VCaP (cell line): ENCODE results near the gene PACSIN1.

ENCODE experiments used
- H3K27ac ChIP-seq: fragments of 450-650 bp; 2 replicates; pipeline ENCODE4 v1.5.1; 2017
- CTCF ChIP-seq: fragments of 450-650 bp; conservative IDR thresholded peaks from 2 replicates; pipeline ENCODE4 v1.5.1; 2017; ENCODE audit warnings: mild to moderate bottlenecking, moderate library complexity

PACSIN1 gene

DNA sequence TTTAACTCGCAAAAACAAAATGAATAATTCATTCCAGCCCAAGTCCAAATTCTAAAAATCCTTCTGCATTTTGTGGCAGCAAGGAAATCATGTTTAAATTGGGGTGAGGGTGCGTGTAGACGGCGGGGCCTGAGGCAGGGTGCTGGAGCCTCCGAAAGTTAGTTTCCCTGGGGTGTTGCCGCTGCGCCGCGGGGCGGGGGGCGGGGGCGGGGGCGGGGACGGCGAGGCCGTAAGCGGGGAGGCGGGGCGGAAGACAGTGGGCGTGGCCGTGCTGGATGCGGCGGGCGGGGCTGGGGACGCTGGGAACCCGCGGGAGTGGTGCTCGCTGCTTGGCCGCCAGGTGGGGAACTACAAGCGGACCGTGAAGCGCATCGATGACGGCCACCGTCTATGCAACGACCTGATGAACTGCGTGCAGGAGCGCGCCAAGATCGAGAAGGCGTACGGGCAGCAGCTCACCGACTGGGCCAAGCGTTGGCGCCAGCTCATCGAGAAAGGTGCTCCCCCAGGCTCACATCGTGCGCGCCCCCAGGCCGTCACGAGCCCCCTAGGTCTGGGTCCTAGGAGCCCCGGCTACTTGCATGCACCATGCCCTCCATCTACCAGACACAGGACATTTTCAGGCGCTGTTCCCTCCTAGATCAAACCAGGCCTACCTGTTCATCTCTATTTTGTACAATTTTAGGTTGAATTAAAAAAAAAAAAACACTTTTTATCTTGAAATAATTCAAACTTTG lies 61.3 kb downstream of the PACSIN1 start:
- peak overlapping the region; percentile 100 for H3K27ac ChIP-seq
- TF ChIP-seq CTCF: peak; percentile 95

GRCh38 chr6:34527751-34528670 lies 62.1 kb downstream of the PACSIN1 start:
- no peak for TF ChIP-seq CTCF
- peak overlapping the region; percentile 100 for H3K27ac ChIP-seq

DNA sequence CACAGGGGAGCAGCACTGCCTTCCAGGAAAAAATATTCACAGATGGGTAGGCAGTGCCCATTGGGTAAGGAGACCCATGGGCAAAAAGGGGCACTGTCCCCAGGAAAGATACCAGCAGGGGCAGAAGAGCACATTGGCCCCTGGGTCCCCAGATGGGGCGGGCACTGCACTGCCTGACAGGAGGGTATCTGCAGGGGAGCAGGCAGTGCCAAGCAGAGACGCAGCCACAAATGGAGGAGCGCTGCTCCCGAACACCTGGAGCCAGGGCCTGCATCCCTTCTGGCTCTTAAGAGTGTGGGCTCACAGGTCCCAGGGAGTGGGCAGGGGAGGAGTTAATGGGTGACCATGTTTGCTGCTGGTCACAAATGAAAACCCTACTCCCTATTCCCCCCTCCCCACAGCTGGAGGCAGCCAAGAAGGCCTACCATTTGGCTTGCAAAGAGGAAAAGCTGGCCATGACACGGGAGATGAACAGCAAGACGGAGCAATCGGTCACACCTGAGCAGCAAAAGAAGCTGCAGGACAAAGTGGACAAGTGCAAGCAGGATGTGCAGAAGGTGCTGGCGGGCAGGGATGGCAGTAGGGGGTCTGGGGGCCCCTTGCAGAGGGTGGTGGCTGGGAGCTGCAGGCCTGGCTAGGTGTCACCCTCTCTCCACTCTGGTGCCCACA lies 63.3 kb downstream of the PACSIN1 start:
- no peak for TF ChIP-seq CTCF
- peak overlapping the region; percentile 100 for H3K27ac ChIP-seq

- TF ChIP-seq CTCF: peak; percentile 77
- peak overlapping the region; percentile 100 for H3K27ac ChIP-seq
Measured at GRCh38 chr6:34529665-34530327, 63.9 kb downstream of the PACSIN1 start.

GRCh38 chr6:34530753-34531365 lies 65.0 kb downstream of the PACSIN1 start:
- peak overlapping the region; percentile 100 for H3K27ac ChIP-seq
- TF ChIP-seq CTCF: no peak

- no peak for TF ChIP-seq CTCF
- peak overlapping the region; percentile 100; the same call in 1 of the 2 replicates for H3K27ac ChIP-seq
Measured at GRCh38 chr6:34531580-34532201, 65.8 kb downstream of the PACSIN1 start.
